ENCODE data around the gene EIPR1. TPM values are rescaled to one million over a fixed set of nuclear protein-coding genes. Genes with fewer than 3 reads are reported as not detected.

EIPR1 gene
- total and polyA plus RNA-seq, 2 of the 13 experiments (the other 11 are each of a cell fraction or from before 2014, with no cell fraction given): 70.0 to 96.3 TPM

GRCh38 chr2:3303583-3304406 lies 73.8 kb downstream of the EIPR1 start (continued):
- TF ChIP-seq ZBED4 (CRISPR knock-in tag; IDR thresholded peaks at IDR 0.05; ENCODE audit: borderline replicate concordance) (peak; percentile 73; the same call in 1 of the 2 replicates), NCOR1 (IDR thresholded peaks at IDR 0.05; ENCODE audit: borderline replicate concordance, low read length) (no peak; the same call in 1 of the 2 replicates), ZNF276 (CRISPR knock-in tag; IDR thresholded peaks at IDR 0.05; ENCODE audit: low read depth) (no peak), ZNF484 (CRISPR knock-in tag; IDR thresholded peaks at IDR 0.05; ENCODE audit: borderline replicate concordance, low read depth) (no peak), LBX2 (CRISPR knock-in tag; IDR thresholded peaks at IDR 0.05; ENCODE audit: borderline replicate concordance) (no peak), SP4 (CRISPR knock-in tag; IDR thresholded peaks at IDR 0.05) (no peak), RNF2 (conservative IDR thresholded peaks at IDR 0.05; ENCODE audit: low read depth) (no peak), ZNF513 (CRISPR knock-in tag; conservative IDR thresholded peaks at IDR 0.05) (no peak), TSC22D2 (CRISPR knock-in tag; IDR thresholded peaks at IDR 0.05; ENCODE audit: borderline replicate concordance) (peak; percentile 33; the same call in 1 of the 2 replicates), CSRNP1 (CRISPR knock-in tag; IDR thresholded peaks at IDR 0.05) (no peak), ZBTB49 (CRISPR knock-in tag; IDR thresholded peaks at IDR 0.05; ENCODE audit: borderline replicate concordance) (no peak), HHEX (CRISPR knock-in tag; IDR thresholded peaks at IDR 0.05) (no peak)

All from HepG2 (cell line).